Right lung (tissue), 10 donors: Measurements from ENCODE around the gene POU5F2. TPM values are rescaled to one million over a fixed set of nuclear protein-coding genes. Genes with fewer than 3 reads are reported as not detected.

ENCODE experiments used
- DNase-seq, 2 donors: peaks; one replicate each; pipeline ENCODE4 v3.0.0-alpha.2; 2013
- long read RNA-seq, 8 donors: transcript quantifications; one replicate each; lab custom pipeline, GENCODE V29; 2026
- polyA plus RNA-seq, 5 donors: library from polyadenylated mRNA; unstranded; fragments of 120-200 nt; gene quantifications; one replicate each; pipeline versions ENCODE4 v1.2.1 to v1.2.3, GENCODE V29; 2013; ENCODE audit warnings: inconsistent platforms in 1 of 5, low replicate concordance in 1 of 5; ENCODE audit not compliant: insufficient read length in 5 of 5, insufficient read depth in 1 of 5

POU5F2 gene, protein sequence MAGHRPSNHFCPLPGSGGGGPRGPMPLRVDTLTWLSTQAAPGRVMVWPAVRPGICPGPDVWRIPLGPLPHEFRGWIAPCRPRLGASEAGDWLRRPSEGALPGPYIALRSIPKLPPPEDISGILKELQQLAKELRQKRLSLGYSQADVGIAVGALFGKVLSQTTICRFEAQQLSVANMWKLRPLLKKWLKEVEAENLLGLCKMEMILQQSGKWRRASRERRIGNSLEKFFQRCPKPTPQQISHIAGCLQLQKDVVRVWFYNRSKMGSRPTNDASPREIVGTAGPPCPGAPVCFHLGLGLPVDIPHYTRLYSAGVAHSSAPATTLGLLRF
- polyA plus RNA-seq: under 1 TPM in 3 of 5 donors, not detected in 2; 0.03 to 0.06 (median 0.05) TPM
- long read RNA-seq, donor 1, full-length matches to known transcripts: 1 of 1 reads
- long read RNA-seq, donor 1, partial matches to known transcripts: 0 of 1 reads
- long read RNA-seq, donor 1, other reads (novel, unspliced or antisense): 0 of 1 reads
- long read RNA-seq, donor 2: 0 reads
- long read RNA-seq, donor 3, full-length matches to known transcripts: 1 of 1 reads
- long read RNA-seq, donor 3, partial matches to known transcripts: 0 of 1 reads
- long read RNA-seq, donor 3, other reads (novel, unspliced or antisense): 0 of 1 reads
- long read RNA-seq, donor 4: 0 reads
- long read RNA-seq, donor 5, full-length matches to known transcripts: 1 of 1 reads
- long read RNA-seq, donor 5, partial matches to known transcripts: 0 of 1 reads
- long read RNA-seq, donor 5, other reads (novel, unspliced or antisense): 0 of 1 reads
- long read RNA-seq, donor 6, full-length matches to known transcripts: 1 of 1 reads
- long read RNA-seq, donor 6, partial matches to known transcripts: 0 of 1 reads
- long read RNA-seq, donor 6, other reads (novel, unspliced or antisense): 0 of 1 reads
- long read RNA-seq, donor 7, full-length matches to known transcripts: 2 of 2 reads
- long read RNA-seq, donor 7, partial matches to known transcripts: 0 of 2 reads
- long read RNA-seq, donor 7, other reads (novel, unspliced or antisense): 0 of 2 reads
- long read RNA-seq, donor 8: 0 reads

DNA sequence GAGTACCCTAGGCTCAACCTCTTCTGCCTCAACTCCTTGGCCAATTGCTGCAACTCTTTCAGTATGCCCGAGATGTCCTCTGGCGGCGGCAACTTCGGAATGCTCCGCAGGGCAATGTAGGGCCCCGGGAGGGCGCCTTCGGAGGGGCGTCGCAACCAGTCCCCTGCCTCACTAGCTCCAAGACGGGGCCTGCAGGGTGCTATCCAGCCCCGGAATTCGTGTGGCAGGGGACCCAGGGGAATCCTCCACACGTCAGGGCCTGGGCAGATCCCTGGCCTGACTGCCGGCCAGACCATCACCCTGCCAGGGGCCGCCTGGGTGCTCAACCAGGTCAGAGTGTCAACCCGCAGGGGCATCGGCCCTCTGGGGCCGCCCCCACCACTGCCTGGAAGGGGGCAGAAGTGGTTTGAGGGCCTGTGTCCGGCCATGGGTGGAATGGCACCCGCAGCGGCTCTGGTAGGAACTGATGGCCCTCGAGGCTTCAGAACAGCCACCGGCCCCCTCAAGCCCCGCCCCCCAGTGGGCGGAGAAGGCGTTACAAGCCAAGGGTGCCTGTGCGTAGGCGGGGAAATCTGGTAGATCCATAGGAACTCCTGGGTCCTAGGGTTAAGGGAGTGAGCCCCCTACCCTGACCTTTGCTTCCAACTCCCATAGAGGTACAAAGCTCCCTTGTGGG lies at the start of gene POU5F2:
Gene POU5F2, minus strand, starts transcription at position 465 of the 676 bp plus-strand sequence. Its CDS starts 37 bp downstream, at position 428.
- no peak for DNase-seq

DNA sequence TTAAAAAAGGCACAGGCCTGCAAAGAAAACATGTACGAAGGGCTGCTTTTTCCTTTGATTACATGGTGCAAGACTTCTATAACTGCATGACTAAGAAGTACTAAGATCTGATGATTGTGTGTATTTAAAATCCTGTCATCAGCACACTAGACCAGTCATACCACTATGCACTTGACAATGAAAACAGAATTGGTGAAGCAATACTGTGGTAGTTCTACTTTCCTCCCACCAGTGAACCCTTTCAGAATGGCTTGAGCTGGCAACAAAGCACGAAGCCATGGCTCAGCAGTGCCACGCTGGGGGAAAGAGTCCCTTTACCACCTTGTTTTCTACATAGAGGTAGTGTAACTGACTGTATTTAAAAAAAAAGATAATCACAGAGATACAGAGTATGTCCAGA lies 49.0 kb upstream of the POU5F2 start:
- DNase-seq: no peak

DNA sequence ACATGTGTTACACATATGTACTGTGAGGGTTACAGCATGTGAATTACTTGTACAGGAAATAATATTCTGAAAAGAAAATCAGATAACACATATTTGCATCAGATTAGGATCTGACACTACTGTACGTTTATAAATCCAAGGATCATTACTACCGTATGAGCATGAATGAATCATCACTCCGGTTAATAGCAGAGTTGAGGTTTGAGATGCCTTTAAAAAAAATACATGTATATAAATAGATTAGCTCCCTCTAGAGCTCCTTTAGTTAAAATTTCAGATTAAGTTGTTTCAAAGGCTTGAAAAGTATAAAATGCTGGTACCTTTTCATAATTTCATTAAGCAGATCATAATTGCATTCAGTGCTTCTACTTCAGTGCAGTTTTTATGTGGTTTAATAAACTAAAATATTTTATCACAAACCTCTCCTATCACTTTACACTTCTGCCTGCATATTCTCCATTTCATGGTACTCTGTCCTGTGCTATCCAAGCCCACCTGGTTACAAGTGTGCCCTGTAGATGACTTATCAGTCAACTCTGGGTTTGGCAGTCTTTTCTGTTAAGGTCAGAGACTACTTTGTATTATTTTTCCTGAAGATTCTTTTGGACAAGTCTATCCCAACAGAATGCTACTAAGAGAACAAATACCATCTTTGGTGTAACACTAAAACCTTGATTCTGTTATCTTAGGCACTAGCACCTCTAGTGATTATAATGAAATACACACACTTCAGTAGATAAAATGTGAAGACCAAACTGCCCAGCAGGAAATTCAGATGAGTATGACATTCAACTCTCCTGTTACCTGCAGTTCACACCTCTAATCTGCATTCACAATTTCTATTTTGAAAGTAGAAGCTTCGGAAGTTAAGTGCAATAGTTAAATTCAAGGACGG lies 48.0 kb upstream of the POU5F2 start:
- DNase-seq: no peak

DNA sequence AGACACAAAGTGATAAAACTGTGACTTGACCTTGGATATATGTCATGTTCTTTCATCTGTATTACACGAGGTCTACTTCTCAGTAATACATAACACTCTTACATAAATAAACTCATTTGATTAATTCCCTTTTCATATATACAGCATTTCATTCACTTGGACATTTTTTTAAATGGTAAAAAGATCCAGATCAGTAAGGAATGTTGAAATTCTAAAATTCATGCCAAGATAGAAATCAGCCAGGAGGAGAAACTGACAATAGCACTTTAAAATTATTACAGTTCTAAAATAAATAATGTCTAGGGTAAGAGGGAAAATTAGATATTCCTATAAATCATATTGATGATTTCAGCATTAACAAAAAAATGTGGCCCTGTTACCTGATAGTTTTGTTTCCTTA lies 46.2 kb upstream of the POU5F2 start:
- DNase-seq: no peak

DNA sequence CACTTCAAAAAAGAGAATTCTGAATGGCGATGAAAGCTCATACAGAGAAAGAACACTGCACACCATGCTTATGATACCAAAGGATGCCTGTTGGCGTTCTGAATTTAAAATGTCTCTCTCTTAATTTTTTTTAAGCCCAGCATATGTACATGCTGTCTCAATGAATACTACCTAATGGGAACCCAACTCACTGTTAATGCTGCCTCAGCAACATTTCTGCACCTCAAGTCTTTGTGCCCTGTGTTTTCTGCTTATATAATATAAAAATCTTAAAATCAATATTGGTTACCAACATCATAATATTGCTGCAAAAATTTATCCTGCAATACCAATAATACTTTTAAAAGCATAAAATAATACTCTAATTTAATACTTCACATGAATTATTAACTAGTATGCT lies 44.1 kb upstream of the POU5F2 start:
- no peak for DNase-seq

DNA sequence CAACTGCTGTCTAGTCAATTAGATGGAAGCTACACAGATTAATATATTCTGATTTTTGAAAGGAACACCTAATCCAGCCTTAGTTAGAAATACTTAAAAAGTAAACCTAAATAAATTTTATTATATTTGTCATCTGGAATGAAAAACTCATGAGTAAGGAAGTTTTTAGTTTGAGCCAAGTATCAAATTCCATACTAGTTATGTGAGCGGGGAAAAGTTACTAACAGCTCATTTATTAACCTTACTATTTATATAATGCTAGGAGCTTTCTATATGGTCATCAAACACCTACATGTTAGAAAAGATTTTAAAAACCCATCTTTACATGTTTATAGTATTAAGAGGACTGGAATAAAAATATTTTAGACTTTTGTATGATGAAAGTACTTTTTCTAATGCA lies 41.6 kb upstream of the POU5F2 start:
- no peak for DNase-seq

DNA sequence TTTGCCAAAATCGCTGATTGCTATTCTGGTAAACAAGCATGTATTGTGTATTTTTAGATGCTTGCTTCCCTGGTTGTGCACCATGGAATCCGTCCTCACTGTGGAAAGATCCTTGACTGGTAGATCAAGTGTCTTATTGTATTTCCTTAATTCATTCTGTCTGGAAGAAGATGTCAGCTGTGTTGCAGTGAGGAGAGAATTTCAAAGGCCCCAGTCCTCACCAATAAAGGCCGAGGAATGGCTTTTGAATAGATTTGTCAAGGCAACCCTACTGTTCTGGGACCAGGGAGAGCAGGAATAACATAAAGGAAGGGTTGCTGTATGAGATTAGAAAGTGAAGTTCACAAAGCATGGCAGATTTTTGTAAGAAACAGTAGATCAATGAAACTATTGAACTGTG lies 36.2 kb upstream of the POU5F2 start:
- DNase-seq: no peak

DNA sequence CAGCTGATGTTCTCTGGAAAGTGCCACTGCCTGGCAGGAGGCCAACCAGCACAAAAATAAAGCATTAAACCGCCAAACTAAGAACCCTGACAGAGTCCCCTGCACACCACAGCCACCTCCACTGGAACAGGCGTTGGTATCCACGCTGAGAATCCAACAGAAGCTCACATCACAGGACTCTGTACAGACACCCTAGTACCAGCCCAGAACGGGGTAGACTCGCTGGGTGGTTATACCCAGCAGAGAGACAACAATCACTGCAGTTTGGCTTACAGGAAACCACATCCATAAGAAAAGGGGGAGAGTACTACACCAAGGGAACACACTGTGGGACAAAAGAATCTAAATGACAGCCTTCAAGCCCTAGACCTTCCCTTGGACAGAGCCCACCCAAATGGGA lies 15.0 kb upstream of the POU5F2 start:
- DNase-seq: no peak

DNA sequence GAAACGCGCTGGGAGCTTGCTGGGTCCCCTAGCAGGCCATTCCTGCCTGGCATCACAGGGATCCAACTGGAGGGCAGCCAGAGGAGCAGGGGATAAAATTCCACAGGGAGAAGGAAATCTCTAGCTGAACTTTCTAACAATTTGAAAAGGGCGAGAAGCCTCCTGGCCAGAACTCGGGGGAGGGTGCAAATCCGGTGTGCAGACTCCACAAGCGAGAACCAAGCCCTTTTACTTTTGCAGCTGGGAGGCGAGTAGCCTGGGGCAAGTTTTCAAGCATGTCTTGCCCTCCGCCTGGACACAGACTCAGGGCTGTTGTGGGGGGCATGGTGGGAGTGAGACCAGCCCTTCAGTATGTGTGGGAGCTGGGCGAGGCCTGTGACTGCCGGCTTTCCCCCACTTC lies 14.3 kb upstream of the POU5F2 start:
- no peak for DNase-seq

DNA sequence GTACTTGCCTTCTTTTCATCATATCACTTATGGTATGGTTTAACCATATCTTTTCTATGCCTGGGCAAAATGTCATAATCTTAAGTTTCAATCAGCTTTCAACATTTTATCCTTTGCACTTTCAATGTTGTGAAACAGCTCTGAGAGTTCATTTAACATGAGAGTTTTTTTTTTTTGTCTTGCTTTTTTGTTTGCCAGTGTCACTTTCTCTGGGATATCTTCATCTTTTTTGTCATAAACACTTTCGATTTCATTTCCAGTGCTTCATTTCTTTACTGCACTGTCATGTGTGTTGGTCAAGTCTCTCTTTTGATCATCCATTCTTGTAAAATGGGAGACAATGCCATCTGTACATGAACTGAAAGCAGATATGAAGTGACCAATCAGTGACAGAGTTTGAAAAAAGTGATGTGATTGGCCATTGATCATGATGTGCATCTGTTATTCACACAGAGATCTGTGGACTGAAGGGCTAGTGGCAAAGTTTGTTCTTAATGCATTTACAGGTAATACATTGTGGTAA lies 7.5 kb upstream of the POU5F2 start:
- DNase-seq: no peak

DNA sequence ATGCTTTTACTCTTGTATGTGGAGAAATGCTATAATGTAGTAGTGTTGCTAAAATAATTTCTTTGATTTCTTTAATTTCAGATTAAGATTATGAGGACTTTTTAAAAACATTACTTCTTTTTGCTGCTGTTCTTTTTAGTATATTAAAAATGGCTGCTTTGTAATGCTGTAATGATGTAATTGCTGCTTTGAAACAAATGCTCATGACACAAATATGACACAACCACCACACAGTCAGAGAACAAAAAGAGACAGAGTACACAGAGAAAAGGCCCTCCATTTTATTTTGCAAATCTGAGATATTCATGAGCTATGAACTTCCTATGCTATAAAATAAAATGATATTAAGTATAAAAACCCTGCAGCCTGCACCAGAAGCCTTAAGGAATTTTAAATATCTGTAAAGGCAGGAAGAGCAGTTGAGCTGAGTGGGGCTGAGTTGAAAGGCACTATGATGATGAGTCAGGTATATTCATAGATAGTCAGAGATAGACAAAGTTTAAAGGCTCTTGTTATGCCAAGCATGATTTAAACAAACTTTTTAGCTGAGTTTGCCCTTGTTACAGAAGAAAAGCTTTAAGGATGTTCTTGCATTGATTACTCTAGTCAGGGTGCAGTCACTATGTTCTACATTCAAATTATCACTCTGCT lies 5.1 kb upstream of the POU5F2 start:
- no peak for DNase-seq

DNA sequence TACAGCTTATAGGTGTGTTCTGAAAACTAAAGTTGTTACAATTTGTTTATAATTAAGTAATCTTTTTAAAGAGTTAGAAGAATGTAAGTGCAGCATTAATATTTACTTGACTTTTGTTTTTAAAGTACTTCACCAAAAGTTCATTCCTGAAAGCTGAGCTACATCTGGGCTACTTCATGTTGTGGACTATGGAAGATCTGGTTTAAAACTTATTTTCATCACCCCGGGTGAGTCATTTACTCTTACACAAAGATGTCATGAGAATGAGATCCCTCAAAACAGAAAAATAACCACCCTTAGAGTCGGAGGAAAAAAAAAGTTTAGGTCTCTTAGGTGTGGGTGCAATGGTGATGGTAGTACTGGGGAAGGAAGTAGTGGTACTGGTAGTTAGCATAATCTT lies 5.1 kb downstream of the POU5F2 start:
- DNase-seq: no peak

DNA sequence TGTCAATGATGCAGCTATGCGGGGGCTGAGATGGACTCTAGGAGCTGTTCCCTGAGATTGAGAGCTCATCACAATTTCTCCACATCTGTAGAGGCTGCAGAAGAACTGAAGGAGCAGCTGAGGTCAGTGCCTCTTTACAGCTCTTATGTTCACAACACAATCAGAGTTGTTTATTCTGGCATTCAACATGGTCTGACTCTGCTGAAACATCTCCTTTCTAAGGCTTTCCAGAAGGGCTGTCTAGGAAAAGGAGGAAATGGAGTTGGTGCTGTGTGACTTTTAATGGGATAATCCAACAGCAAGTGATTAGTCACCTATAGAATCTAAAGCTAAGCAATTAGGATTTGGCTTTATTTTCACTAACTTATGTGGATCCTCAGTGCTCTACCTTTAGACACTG lies 6.0 kb downstream of the POU5F2 start:
- no peak for DNase-seq

DNA sequence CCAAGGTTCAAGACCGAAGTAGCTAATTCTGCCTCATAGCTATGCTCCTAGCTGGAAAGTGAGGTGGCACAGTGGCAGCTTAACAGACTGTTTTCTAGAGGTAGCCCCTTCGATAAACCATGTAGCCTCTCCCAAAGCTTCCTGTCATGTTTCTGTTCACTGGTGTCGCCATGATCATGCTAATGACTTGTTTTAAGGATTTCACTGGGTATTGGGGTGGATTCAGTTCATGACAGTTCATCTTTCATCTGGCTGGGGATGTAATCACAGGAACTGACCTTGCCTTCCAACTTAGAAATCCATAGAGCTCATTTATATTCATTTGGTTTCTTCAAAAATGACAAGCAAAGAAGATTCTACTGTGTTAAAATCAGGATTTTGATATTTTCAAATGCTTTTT lies 9.4 kb downstream of the POU5F2 start:
- no peak for DNase-seq

DNA sequence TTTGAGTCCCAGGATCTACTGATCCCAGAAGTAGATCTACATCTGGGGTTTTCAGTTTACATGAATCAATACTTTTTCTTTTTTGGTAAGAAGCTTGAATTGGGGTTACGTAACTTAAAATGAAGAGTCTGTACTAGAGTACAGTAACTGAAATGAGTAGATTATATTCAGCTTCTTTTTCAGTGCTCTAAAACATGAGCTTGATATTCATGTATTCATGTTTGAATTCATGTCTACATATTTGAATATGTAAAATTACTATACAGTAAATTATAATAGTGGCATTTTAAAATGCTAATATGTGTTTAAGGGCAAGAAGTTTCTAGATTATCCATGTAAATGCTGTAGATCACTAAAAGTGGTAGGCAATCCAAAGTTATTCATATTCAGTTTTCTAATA lies 14.8 kb downstream of the POU5F2 start:
- no peak for DNase-seq

DNA sequence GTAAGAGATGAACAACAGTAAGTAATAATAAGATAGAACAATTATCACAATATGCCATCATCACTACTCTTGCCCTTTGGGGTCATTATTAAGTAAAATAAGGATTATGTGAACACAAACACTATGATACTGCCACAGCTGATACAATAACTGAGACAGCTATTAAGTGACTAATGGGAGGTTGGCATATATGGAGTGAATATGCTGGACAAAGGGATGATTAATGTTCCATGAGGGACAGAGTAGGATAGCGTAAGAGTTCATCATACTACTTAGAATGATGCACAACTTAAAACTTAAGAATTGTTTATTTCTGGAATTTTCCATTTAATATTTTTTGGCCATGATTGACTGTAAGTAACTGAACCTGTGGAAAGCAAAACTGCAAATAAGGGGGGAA lies 16.6 kb downstream of the POU5F2 start:
- DNase-seq: no peak

DNA sequence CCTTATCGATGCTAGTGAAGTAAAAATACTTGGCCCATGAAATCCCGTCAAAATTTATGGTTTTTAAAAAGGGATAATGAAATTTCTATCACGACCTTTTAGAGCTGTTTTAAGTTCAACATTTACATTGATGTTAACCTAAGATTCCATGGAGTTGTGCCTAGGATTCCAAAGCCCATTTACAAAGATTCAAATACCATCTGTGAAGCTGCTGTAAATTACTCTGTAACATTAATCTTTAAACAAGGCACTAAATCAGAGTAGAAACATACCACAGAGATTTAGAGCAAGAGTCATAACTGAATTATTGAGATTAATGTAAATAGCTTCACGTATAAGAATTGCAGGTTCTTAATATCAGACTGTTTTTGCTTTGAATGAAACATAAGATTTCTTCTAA lies 17.7 kb downstream of the POU5F2 start:
- DNase-seq: no peak

DNA sequence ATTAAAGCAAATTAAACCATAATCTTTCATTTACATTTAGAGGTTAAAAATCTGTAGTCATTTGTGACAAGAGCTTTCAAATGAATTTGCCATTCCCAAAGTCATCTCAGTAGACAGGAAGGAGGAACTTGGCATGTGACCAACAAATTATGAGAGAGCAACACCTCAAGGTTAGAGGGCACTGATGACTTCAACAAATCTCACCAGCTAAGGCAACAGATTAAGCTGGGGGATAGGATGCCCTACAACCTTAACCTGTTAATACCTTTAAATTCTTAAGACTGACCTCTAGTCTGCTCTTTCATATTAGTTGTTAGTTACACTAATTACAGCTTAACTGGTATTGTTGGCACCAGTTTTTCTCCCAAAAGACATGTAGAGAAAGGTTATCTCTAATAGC lies 18.4 kb downstream of the POU5F2 start:
- DNase-seq: peak; percentile 43 to 55

DNA sequence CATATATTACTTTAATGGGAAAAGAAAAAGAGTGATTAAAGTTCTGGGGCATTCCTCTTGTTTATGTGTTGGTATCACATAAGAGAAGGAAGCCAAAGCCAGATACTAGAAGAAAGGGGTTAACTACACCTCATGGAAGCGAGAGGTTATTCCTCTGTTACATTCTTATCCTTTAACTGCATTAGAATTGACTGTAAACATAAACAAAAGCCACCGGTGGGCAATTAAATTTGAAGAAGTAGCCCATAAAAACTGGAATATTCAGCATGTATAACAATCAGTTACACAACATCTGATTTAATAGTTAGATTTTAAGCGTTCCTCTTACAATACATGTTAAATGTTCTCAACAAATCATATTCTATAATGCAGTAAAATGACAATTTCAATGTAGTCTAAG lies 18.8 kb downstream of the POU5F2 start:
- DNase-seq: peak in 1 of 2 donors; percentile 11

DNA sequence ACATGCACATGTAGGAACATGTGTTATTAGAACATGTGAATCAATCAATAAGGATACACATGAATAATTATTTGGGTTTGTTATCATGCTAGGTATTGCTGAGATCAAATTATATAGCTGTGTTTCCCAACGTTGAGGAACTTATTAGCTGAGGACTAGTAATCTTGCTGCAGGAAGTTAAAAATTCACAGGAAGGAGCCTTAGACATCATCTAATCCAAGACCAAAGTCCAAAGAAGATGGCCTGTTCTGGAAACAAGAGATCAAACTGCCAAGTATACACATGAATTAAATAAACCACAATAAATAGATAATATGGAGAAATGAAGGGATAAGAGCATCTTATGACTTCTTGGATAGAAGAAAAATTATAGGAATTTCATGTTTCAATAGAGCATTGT lies 19.9 kb downstream of the POU5F2 start:
- no peak for DNase-seq
